HepG2 (cell line): Measurements from ENCODE around the gene PEAK3. TPM values are rescaled to one million over a fixed set of nuclear protein-coding genes. Genes with fewer than 3 reads are reported as not detected.

Experiments used
- ATF3 ChIP-seq: sonication (generic); formaldehyde crosslinking; IDR thresholded peaks from 2 replicates; pipeline ENCODE4 v1.4.0; 2020; ENCODE audit warnings: missing genetic modification reagents
- BHLHE40 ChIP-seq: IDR thresholded peaks from 2 replicates; pipeline ENCODE4 v1.6.1; 2011; ENCODE audit warnings: low read length, improper control_type of control experiment
- HBP1 ChIP-seq: IDR thresholded peaks from 2 replicates; pipeline ENCODE4 v1.6.1; 2016; ENCODE audit warnings: low read depth, control low read depth
- MNT ChIP-seq: fragments of 450-650 bp; IDR thresholded peaks from 2 replicates; pipeline ENCODE4 v1.6.1; 2016
- MTF2 ChIP-seq: sonication (generic); formaldehyde crosslinking; IDR thresholded peaks from 2 replicates; pipeline ENCODE4 v1.5.0; 2020; ENCODE audit warnings: missing genetic modification reagents, borderline replicate concordance
- REST ChIP-seq, 2 experiments: IDR thresholded peaks; 2 replicates each; pipeline ENCODE4 v1.6.1; 2011 to 2012; ENCODE audit warnings: low read length in 2 of 2, borderline replicate concordance in 1 of 2, low read depth in 1 of 2, mild to moderate bottlenecking in 1 of 2, moderate library complexity in 1 of 2
- SIN3B ChIP-seq: fragments of 150-350 bp; IDR thresholded peaks from 2 replicates; pipeline ENCODE4 v1.6.1; 2014; ENCODE audit warnings: low read length
- SMC3 ChIP-seq: IDR thresholded peaks from 2 replicates; pipeline ENCODE4 v1.6.1; 2011; ENCODE audit warnings: low read length, improper control_type of control experiment
- SRSF4 ChIP-seq: fragments of 200-400 bp; formaldehyde crosslinking; IDR thresholded peaks from one replicate; pipeline ENCODE4 v1.6.1; 2018; ENCODE audit warnings: mild to moderate bottlenecking, low read depth, low read length, moderate library complexity; ENCODE audit not compliant: poor library complexity, severe bottlenecking
- THYN1 ChIP-seq: sonication (generic); formaldehyde crosslinking; IDR thresholded peaks from 2 replicates; pipeline ENCODE4 v1.8.1; 2023; ENCODE audit warnings: low read depth, mild to moderate bottlenecking, moderate library complexity, missing genetic modification reagents, borderline replicate concordance
- YY1 ChIP-seq: IDR thresholded peaks from 2 replicates; pipeline ENCODE4 v1.6.1; 2011; ENCODE audit warnings: low read length, low read depth, moderate library complexity, mild to moderate bottlenecking; ENCODE audit not compliant: insufficient read depth, insufficient replicate concordance
- ZBTB2 ChIP-seq: sonication (generic); formaldehyde crosslinking; IDR thresholded peaks from 2 replicates; pipeline ENCODE4 v1.8.0; 2022; ENCODE audit warnings: low read depth, missing genetic modification reagents
- ZBTB43 ChIP-seq: sonication (generic); formaldehyde crosslinking; conservative IDR thresholded peaks from 2 replicates; pipeline ENCODE4 v1.4.0; 2020; ENCODE audit warnings: missing genetic modification reagents
- ZNF17 ChIP-seq: sonication (generic); formaldehyde crosslinking; IDR thresholded peaks from 2 replicates; pipeline ENCODE4 v1.5.0; 2020; ENCODE audit warnings: mild to moderate bottlenecking, missing genetic modification reagents
- ZNF549 ChIP-seq: sonication (generic); formaldehyde crosslinking; IDR thresholded peaks from 2 replicates; pipeline ENCODE4 v1.5.0; 2020; ENCODE audit warnings: missing genetic modification reagents
- ZNF607 ChIP-seq: sonication (generic); formaldehyde crosslinking; IDR thresholded peaks from 2 replicates; pipeline ENCODE4 v1.5.1; 2020; ENCODE audit warnings: missing genetic modification reagents, mild to moderate bottlenecking, borderline replicate concordance
- ZNF788 ChIP-seq: sonication (generic); formaldehyde crosslinking; IDR thresholded peaks from 2 replicates; pipeline ENCODE4 v1.5.0; 2020; ENCODE audit warnings: mild to moderate bottlenecking, missing genetic modification reagents, borderline replicate concordance
- ZNF841 ChIP-seq: sonication (generic); formaldehyde crosslinking; IDR thresholded peaks from 2 replicates; pipeline ENCODE4 v1.8.1; 2023; ENCODE audit warnings: missing genetic modification reagents, borderline replicate concordance
- ZSCAN9 ChIP-seq: IDR thresholded peaks from 2 replicates; pipeline ENCODE4 v1.6.1; 2016; ENCODE audit warnings: borderline replicate concordance
- polyA plus RNA-seq, 8 experiments: library from polyadenylated mRNA; depleted of rRNA in 3 of 8; stranded (reverse) in 7 of 8; unstranded in 1 of 8; fragments of >200 nt; fragmentation: Illumina TruSeq in 4 of 8; extraction: Trizol in 4 of 8; gene quantifications; 2 replicates each; pipeline versions ENCODE4 v1.2.1 to v1.2.3, GENCODE V29; 2011 to 2016; ENCODE audit warnings: low read depth in 4 of 8, missing spikeins in 1 of 8, mixed read lengths in 1 of 8; ENCODE audit not compliant: insufficient read depth in 1 of 8
- total RNA-seq, 5 experiments: library from RNA; depleted of rRNA; stranded (reverse); fragments of >200 nt; fragmentation: Illumina TruSeq; extraction: Trizol; gene quantifications; 2 replicates each; pipeline ENCODE4 v1.2.3, GENCODE V29; 2016; ENCODE audit warnings: low read depth in 1 of 5

Gene PEAK3
- total and polyA plus RNA-seq, 2 of the 13 experiments (the other 11 are each of a cell fraction or from before 2014, with no cell fraction given), result not detected

- TF ChIP-seq ZNF841 (CRISPR knock-in tag) (no peak), ATF3 (CRISPR knock-in tag) (no peak), MNT (peak; percentile 37; the same call in 1 of the 2 replicates), SMC3 (no peak), MTF2 (CRISPR knock-in tag) (no peak), YY1 (peak; percentile 63), HBP1 (CRISPR knock-in tag) (no peak), SIN3B (no peak), ZBTB2 (CRISPR knock-in tag) (no peak), ZNF788 (no peak), ZNF607 (CRISPR knock-in tag) (no peak), REST (IDR thresholded peaks at IDR 0.05; ENCODE audit: borderline replicate concordance in 1 of 2, low read depth in 1 of 2, low read length in 2 of 2) (no peak), SRSF4 (no peak), ZNF549 (CRISPR knock-in tag) (no peak), ZNF17 (CRISPR knock-in tag) (no peak), ZSCAN9 (CRISPR knock-in tag) (no peak), ZBTB43 (CRISPR knock-in tag) (no peak), THYN1 (CRISPR knock-in tag) (no peak), BHLHE40 (no peak)
These were observed 15.6 kb downstream of the PEAK3 start (continued) for GRCh38 chr19:2266183-2266993.
